Fibroblast of pulmonary artery (primary cell): Measurements from ENCODE around the gene ADAD2.
"Not testable (repeated sequence)": the region's sequence is repeated elsewhere in the genome, so short reads cannot be mapped to it uniquely, and the experiment has no call there.

Experiments
- DNase-seq: peaks from one replicate; pipeline ENCODE4 v3.0.0-alpha.2; 2010; ENCODE audit warnings: low read depth
- H3K4me3 ChIP-seq: replicated peaks from 2 replicates; pipeline ENCODE4 v1.5.1; 2011; ENCODE audit warnings: low read depth, mild to moderate bottlenecking, control low read depth, low read length, moderate library complexity
- CTCF ChIP-seq: IDR thresholded peaks from 2 replicates; pipeline ENCODE4 v1.5.1; 2011; ENCODE audit warnings: mild to moderate bottlenecking, control low read depth, low read length, inconsistent platforms; ENCODE audit errors: missing control alignments

ADAD2 gene

DNA sequence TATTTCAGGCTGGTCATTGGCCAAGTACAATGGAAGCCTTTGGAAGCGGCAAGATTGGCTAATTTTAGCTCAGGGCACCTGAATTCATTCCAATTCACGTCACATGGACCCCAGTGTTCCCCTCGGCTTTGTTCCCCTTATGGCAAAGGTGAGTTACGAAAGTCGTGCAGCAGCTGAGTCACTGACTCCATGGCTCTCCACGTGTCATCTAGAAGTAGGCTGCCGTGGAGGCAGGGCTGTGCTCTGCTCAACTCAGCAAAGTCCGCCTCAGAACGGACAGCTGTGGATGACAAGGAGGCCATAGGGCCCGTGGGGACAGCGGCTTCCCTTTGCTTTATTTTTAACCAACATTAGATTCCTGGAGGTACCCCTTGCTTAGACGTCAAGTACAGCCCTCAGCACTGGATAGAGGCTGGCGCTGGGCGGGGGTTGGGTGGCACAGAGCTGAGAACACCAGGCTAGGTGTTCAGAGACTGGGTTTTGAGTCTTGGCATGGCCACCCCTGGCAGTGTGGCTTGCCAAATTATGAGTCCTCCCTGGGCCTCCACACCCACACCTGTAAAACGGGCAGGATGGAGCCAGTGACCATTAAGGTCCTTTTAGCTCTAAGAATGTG is 23.6 kb downstream of the ADAD2 start:
- H3K4me3 ChIP-seq: no peak overlapping the region
- TF ChIP-seq CTCF: no peak
- no peak for DNase-seq

GRCh38 chr16:84215531-84215930 is 24.6 kb downstream of the ADAD2 start:
- TF ChIP-seq CTCF: no peak
- DNase-seq: no peak
- H3K4me3 ChIP-seq: no peak overlapping the region

DNA sequence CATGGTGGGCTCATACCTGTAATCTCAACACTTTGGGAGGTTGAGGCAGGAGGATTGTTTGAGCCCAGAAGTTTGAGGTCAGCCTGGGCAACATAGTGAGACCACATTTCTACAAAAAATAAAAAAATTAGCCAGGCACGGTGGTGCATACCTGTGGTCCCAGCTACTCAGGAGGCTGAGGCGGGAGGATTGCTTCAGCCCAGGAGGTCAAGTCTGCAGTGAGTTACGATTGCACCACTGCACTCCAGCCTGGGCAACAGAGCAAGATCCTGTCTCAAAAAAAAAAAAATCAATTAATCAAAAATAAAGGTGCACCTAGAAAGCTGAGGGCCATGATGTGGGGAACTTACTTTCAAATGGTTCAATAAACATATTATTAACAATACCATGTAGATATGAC is 25.2 kb downstream of the ADAD2 start:
- H3K4me3 ChIP-seq: not testable (repeated sequence)

GRCh38 chr16:84218176-84218823 is 27.3 kb downstream of the ADAD2 start:
- DNase-seq: no peak
- no peak for TF ChIP-seq CTCF
- H3K4me3 ChIP-seq: no peak overlapping the region

More for the DNA sequence above, 25.2 kb downstream of the ADAD2 start:
- not testable (repeated sequence) for DNase-seq

DNA sequence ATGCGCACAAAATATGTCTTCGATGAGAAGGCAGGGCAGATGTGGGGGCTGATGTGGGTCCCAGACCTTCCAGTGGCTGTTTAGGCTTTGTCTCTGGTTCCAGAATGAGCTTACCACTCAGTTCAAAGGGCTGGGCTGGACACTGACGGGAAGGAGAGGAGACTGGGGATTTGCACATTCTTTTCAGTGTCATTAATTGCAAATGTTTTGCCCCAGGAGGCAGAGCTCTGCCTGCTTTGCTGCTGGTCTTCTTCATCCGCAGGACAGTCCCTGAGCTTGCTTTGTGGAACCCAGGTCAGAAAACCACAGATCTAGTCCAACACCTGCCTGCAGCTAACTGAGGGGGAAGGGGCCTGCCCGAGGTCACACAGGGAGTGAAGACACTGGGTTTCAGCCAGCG is 28.0 kb downstream of the ADAD2 start:
- TF ChIP-seq CTCF: no peak
- DNase-seq: no peak
- H3K4me3 ChIP-seq: no peak overlapping the region

GRCh38 chr16:84220851-84221250 is 29.9 kb downstream of the ADAD2 start:
- peak; percentile 68 for DNase-seq
- H3K4me3 ChIP-seq: no peak overlapping the region
- TF ChIP-seq CTCF: no peak

DNA sequence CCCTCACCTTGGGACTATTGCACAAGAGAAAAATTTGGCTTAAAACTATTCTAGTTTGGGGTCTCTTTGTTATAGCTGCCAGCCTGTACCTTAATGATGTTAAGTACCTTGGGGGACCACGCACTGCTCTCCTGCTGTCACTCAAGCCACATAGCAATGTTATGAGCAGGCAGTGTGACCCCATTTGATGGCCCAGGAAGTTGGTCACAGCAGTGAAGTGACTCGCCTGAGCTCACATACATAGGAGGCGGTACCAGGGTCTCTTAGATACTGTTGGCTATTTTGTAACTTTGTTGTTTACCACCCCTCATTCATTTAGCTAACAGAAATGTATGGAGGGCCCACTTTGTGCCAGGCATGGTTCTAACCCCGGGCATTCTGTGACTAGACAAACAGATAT is 32.5 kb downstream of the ADAD2 start:
- TF ChIP-seq CTCF: no peak
- DNase-seq: no peak
- H3K4me3 ChIP-seq: no peak overlapping the region
